ACC112 (cell line): ENCODE data around the gene UBE4B.
"Not testable (repeated sequence)": the region's sequence is repeated elsewhere in the genome, so short reads cannot be mapped to it uniquely, and the experiment has no call there.

Experiments used
- H2AFZ ChIP-seq: fragments of 200-600 bp; sonication (generic); one replicate; pipeline ENCODE4 v1.6.0; 2017; ENCODE audit warnings: antibody characterized with exemption, low read length; ENCODE audit not compliant: unreplicated experiment
- H3K27ac ChIP-seq: fragments of 200-600 bp; sonication (generic); 2 replicates; pipeline ENCODE4 v1.5.1; 2014; ENCODE audit warnings: low read depth, mild to moderate bottlenecking, antibody characterized with exemption, low read length, moderate library complexity
- H3K27me3 ChIP-seq: fragments of 200-600 bp; sonication (generic); 2 replicates; pipeline ENCODE4 v1.6.1; 2014; ENCODE audit warnings: mild to moderate bottlenecking, antibody characterized with exemption, low read length, moderate library complexity, mixed read lengths; ENCODE audit not compliant: insufficient read depth
- H3K36me3 ChIP-seq: fragments of 200-600 bp; sonication (generic); 2 replicates; pipeline ENCODE4 v1.6.1; 2016; ENCODE audit warnings: mild to moderate bottlenecking, antibody characterized with exemption, low read length, moderate library complexity, mixed read lengths; ENCODE audit not compliant: insufficient read depth
- H3K4me1 ChIP-seq: fragments of 200-600 bp; sonication (generic); one replicate; pipeline ENCODE4 v1.6.1; 2016; ENCODE audit warnings: low read length, mixed read lengths; ENCODE audit not compliant: insufficient read depth, unreplicated experiment, control insufficient read depth
- H3K4me3 ChIP-seq: fragments of 200-600 bp; sonication (generic); 2 replicates; pipeline ENCODE4 v1.5.1; 2014; ENCODE audit warnings: mild to moderate bottlenecking, low read depth, low read length
- H3K79me2 ChIP-seq: fragments of 200-600 bp; sonication (generic); one replicate; pipeline ENCODE4 v1.6.0; 2016; ENCODE audit warnings: low read length; ENCODE audit not compliant: control insufficient read depth, unreplicated experiment, insufficient read depth

Gene UBE4B

DNA sequence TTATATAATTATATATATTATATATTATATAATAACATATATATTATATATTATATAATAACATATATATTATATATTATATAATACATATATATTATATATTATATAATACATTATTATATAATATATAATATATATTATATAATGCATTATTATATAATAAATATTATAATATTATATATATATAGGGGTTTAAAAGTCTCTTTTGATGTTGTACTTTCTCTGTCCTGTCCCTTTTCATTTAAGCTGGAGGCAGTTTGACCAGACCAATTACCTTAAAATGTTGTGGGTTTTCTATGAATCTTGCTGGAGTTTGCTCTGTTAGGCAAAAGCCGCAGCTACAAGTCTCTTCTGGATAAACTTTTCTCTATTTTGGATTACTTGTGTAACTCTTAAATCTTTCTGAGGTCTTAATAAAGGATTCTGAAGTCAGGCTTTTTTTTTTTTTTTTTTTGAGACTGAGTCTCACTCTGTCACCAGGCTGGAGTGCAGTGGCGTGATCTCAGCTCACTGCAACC lies 155.4 kb downstream of the UBE4B start:
- no peak overlapping the region for H3K4me3 ChIP-seq
- H3K79me2 ChIP-seq = no peaks in the 10 kb centered on the region
- no peaks in the 10 kb centered on the region for H3K27me3 ChIP-seq
- H3K27ac ChIP-seq = no peak overlapping the region
- H3K36me3 ChIP-seq = no peaks in the 10 kb centered on the region
- no peak overlapping the region for H2AFZ ChIP-seq
- H3K4me1 ChIP-seq = no peaks in the 10 kb centered on the region

DNA sequence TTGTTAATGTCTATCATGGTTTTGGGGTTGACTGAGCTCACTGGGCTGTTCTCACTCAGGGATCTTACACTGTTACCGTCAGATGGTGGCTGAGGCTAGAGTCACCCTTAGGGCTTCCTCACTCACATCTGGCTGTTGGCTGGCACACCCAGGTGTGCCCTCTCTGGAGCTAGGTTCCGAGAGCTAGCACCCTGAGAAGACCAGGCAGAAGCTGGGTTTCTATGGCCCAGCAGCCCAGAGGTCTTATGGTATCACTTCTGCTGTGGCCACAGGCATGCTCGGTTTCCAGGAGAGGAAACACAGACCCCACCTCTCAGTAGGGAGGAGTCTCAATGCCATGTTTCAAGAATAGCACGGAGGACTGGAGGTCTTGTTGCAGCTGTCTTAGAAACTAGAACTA lies 156.9 kb downstream of the UBE4B start:
- Histone ChIP-seq H3K4me3 (no peak overlapping the region), H3K79me2 (no peaks in the 10 kb centered on the region), H3K4me1 (no peaks in the 10 kb centered on the region), H3K27ac (no peak overlapping the region), H3K36me3 (no peaks in the 10 kb centered on the region), H2AFZ (no peak overlapping the region), H3K27me3 (0 out of 2 replicates have a peak, but pooled peaks cover 3% of the 10 kb centered on the region)

DNA sequence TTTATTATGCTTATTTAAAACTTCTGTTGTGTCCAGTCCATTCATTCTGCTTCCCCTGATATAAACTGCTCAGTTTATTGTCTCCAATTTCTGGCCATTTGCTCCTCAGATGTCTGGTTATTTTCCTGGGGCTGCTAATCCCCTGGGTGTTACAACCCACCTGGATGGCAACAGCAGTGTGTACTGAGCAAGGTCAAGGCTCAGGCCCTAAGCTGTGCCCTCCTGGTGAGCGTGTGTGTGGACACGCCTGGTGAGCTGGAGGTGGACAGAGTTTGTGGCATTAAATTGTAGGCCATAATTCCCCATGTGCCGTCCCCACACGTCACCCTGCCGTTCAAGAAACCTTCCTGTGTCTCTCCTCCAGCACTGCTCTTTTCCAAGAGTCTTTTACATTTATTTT lies 159.5 kb downstream of the UBE4B start:
- Histone ChIP-seq H3K27me3 (0 out of 2 replicates have a peak, but pooled peaks cover 3% of the 10 kb centered on the region), H3K27ac (no peak overlapping the region), H3K79me2 (no peaks in the 10 kb centered on the region), H3K4me1 (peaks cover 3% of the 10 kb centered on the region), H2AFZ (no peak overlapping the region), H3K4me3 (no peak overlapping the region), H3K36me3 (no peaks in the 10 kb centered on the region)

DNA sequence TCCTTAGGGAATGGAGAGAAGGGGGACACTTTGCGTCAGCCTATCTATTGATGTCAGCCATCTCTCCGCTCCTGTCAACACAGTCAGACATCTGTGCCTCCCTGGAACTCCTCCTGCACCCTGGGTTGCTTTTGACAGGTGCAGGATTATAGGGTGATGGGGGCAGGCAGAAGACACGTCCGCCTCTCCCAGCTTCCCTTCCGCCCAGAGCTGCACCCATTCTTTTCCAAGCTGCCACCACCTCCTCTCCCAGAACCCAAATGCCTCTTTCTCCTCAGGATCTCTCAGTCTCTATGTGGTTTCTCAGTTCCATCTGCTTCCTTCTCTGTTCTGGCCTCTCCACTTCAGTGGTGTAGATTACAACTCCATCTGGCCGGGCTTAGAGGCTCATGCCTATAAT lies 160.5 kb downstream of the UBE4B start:
- H3K4me3 ChIP-seq = no peak overlapping the region
- peaks cover 3% of the 10 kb centered on the region for H3K4me1 ChIP-seq
- H3K27me3 ChIP-seq = 0 out of 2 replicates have a peak, but pooled peaks cover 3% of the 10 kb centered on the region
- no peak overlapping the region for H3K27ac ChIP-seq
- H3K36me3 ChIP-seq = no peaks in the 10 kb centered on the region
- H2AFZ ChIP-seq = no peak overlapping the region
- H3K79me2 ChIP-seq = no peaks in the 10 kb centered on the region

DNA sequence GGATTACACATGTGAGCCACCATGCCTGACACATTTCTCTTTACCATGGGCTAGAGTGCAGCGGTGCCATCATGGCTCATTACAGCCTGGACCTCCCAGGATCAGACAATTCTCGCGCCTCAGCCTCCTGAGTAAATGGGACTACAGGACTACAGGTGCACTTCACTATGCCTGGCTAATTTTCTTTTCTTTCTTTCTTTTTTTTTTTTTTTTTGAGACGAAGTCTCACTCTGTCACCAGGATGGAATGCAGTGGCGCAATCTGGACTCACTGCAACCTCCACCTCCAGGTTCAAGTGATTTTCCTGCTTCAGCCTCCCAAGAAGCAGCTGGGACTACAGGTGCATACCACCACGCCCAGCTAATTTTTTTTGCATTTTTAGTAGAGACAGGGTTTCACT lies 162.8 kb downstream of the UBE4B start:
- Histone ChIP-seq H3K4me3 (no peak overlapping the region), H3K27me3 (0 out of 2 replicates have a peak, but pooled peaks cover 3% of the 10 kb centered on the region), H3K79me2 (no peaks in the 10 kb centered on the region), H3K36me3 (no peaks in the 10 kb centered on the region), H3K27ac (no peak overlapping the region), H2AFZ (no peak overlapping the region), H3K4me1 (peaks cover 3% of the 10 kb centered on the region)

DNA sequence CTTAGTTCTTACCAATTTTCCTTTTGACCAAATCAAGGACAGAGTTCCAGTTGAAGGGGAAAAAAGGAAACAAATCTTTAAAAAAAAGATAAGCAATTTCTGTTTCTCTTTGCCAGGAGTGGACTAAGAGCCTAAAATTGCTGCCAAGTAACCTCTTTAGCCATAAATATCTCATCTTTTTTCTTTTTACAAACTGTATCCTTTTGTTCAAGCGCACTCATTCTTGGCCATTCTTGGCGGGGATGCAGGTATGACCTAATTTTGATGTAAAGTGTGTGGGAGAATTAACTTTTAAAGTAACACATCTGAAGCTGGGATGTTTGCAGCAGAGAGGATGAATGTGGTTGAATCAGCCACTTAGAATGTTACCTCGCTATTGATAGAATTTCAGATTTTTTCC lies 164.2 kb downstream of the UBE4B start:
- Histone ChIP-seq H2AFZ (no peak overlapping the region), H3K4me3 (0 out of 2 replicates have a peak overlapping the region, but pooled peaks have one; percentile 9), H3K4me1 (peaks cover 3% of the 10 kb centered on the region), H3K79me2 (no peaks in the 10 kb centered on the region), H3K27ac (no peak overlapping the region), H3K36me3 (no peaks in the 10 kb centered on the region), H3K27me3 (peaks cover 6% of the 10 kb centered on the region; the same call in 1 of the 2 replicates)

DNA sequence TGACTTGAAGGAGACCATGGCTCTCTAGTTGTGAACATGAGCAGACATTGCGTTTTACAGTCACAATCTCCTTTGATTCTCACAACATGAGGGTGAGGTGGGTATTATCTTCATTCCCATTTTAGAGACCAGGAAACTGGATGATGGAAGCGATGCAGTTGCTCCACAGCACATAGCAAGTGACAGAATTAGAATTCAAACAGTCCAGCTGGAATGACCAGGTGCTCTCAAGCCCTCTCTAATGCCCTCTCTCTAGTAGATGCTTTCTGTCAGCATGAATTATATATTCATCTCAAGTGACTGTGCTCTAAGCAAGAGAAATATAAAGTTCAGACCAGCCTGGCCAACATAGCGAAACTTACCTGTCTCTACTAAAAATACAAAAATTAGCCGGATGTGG lies 167.9 kb downstream of the UBE4B start:
- Histone ChIP-seq H3K79me2 (no peaks in the 10 kb centered on the region), H3K4me1 (no peaks in the 10 kb centered on the region), H2AFZ (no peak overlapping the region), H3K27me3 (peaks cover 3% of the 10 kb centered on the region; the same call in 1 of the 2 replicates), H3K27ac (no peak overlapping the region), H3K36me3 (no peaks in the 10 kb centered on the region), H3K4me3 (no peak overlapping the region)

DNA sequence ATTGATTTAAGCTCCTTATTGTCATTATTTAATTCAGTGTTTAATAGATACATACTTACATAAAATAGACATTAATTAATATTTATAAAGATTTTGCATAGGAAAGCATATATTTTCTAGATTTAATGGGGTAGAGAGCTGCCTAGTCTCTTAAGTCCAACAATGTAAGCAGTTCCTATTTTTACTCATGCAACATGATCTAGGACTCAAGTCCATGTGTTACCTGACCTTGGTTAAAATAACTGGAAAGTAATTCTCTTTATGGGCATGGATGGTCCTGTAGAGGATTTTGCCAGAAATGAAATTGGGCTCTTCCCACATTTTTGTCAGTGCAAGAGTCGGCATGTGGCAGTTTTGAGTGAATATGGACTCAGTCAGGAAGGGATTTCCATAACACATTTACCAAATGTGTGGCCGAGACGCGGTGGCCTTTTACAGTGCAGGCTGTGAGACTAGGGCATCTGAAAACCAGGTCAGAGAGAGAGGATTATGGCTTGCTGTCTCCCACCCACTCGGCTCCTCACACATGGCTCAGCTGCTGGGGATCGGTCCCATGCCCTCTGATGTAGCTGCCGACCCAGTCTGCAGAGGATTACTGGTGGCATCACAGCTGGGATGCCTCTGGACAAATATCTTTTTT lies 171.4 kb downstream of the UBE4B start:
- no peaks in the 10 kb centered on the region for H3K79me2 ChIP-seq
- H3K4me1 ChIP-seq = peaks cover under 1% of the 10 kb centered on the region
- peaks cover 3% of the 10 kb centered on the region; the same call in 1 of the 2 replicates for H3K27me3 ChIP-seq
- H2AFZ ChIP-seq = no peak overlapping the region
- no peak overlapping the region for H3K4me3 ChIP-seq
- no peaks in the 10 kb centered on the region for H3K36me3 ChIP-seq
- no peak overlapping the region for H3K27ac ChIP-seq

DNA sequence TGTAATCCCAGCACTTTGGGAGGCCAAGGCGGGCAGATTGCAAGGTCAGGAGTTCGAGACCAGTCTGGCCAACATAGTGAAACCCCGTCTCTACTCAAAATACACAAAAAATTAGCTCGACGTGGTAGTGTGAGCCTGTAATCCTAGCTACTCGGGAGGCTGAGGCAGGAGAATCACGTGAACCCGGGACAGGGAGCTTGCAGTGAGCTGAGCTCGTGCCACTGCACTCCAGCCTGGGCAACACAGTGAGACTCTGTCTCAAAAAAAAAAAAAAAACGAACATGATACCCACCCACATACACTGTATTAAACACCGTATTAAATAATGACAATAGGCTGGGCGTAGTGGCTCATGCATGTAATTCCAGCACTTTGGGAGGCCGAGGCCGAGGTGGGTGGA lies 172.4 kb downstream of the UBE4B start:
- H3K4me3 ChIP-seq, H3K36me3 ChIP-seq, H3K4me1 ChIP-seq, H3K27me3 ChIP-seq, H3K79me2 ChIP-seq, H3K27ac ChIP-seq, H2AFZ ChIP-seq: not testable (repeated sequence)

DNA sequence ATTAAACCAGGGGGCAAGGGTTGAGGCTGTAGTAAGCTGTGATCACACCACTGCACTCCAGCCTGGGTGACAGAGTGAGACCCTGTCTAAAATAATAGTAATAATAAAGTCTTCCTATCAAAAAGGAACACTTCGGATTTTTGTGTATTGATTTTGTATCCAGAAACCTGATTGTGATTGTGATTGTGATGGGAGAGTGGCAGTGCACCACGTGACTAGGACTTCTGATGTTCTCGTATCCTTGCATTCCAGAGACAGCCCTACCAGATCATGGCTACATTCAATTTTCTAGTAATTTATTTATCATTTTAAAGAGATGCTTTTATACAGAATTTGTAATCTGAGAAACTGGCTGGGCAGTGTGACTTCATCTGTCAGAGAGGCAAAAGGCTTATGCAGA lies 175.1 kb downstream of the UBE4B start:
- no peak overlapping the region for H3K4me3 ChIP-seq

DNA sequence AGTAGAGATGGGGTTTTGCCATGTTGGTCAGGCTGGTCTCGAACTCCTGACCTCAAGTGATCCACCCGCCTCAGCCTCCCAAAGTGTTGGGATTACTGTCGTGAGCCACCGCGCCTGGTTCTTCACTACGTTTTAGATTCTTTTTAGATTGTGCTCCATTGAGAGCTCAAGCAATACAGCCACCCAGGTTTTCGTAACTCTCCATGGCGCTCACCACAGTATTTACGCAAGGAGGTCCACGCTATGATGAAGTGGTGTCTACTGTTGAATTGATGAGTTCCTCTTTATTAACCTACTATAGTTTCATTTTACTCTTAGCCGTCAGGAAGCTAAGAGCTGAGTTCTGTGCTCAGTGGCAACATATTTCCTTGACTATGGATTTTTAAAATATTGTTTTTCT lies 175.8 kb downstream of the UBE4B start:
- Histone ChIP-seq H3K4me1 (peaks cover 16% of the 10 kb centered on the region), H3K27me3 (no peaks in the 10 kb centered on the region), H3K27ac (no peak overlapping the region), H3K36me3 (no peaks in the 10 kb centered on the region), H3K4me3 (no peak overlapping the region), H2AFZ (no peak overlapping the region), H3K79me2 (peaks cover 30% of the 10 kb centered on the region)

More for the DNA sequence above, 175.1 kb downstream of the UBE4B start:
- Histone ChIP-seq H3K79me2 (peaks cover 23% of the 10 kb centered on the region), H2AFZ (no peak overlapping the region), H3K27ac (no peak overlapping the region), H3K36me3 (no peaks in the 10 kb centered on the region), H3K27me3 (no peaks in the 10 kb centered on the region), H3K4me1 (peaks cover 11% of the 10 kb centered on the region)
